ENCODE data around the gene KCNK2.
A peak's percentile ranks its signal among the peaks of the same experiment; 100 is the strongest.
"Not testable (repeated sequence)": the region's sequence is repeated elsewhere in the genome, so short reads cannot be mapped to it uniquely, and the experiment has no call there.

KCNK2 gene

GRCh38 chr1:215160351-215160750 lies 77.8 kb downstream of the KCNK2 start:
- DNase-seq, result no peak

GRCh38 chr1:215163144-215163543 lies 80.6 kb downstream of the KCNK2 start:
- not testable (repeated sequence) for DNase-seq

DNA sequence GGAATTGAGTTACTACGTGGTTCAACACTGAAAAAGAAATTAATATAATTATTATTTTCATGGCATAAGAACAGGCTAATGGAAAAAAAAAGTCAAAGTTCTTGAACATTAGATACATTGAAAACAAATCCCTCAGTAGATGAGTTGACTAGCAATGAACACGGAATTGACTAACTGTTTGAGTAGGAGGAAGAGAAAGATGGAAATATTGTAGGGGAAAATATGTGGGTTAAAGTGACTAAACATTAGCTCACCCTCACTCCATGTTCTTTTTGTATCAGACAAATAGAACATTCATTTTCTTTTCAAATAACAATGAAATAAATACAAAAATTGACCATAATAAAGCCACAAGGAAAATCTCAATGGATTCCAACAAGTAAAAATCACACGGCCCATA lies 84.3 kb downstream of the KCNK2 start:
- DNase-seq, result no peak

DNA sequence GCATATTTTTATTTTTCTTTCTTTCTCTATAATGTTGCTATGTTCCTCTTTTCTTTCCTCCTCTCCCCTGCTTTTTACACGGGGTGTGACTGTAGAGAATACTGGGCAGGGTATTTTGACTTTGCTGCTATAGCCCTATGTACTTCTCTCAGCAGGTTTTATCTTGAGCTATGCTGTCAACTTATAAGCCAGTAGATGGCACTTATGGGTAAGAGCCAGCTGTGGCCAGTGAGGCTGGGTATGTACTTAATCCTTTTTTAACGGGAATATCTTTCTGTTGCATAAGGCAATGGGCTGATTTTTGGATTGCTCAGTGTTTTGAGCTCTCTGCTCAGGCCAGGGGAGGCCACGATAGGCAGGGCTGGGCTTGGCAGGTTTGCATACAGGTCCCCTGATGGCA lies 99.0 kb downstream of the KCNK2 start:
- no peak for DNase-seq

DNA sequence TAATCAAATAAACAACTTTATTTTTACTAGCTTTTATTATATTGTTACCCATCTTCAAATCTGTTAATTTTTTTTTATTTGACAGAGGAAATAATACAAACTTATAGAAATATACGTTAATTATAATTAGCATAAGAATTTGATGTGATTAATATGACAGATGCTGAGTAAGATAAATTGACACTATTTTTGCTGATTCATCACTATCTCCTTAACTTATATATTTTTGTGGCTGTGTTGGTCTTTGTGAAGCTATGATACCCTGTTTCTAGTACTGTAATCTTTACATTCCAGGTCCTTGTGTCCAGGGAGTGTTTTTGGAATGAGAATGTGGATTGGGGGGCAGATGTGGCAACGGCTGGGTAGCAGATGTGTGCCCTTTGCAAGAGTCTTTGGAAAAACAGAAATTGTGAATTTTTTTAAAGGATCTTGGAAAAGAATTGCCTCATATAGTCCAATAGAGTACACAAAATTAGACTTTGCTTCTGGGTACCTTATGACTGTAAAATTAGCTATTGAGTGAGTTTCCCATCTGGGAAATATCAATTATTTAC lies 102.6 kb downstream of the KCNK2 start:
- DNase-seq, result no peak

- DNase-seq, result no peak
Observed at GRCh38 chr1:215188302-215188950, 105.9 kb downstream of the KCNK2 start.

GRCh38 chr1:215192306-215192705 lies 109.8 kb downstream of the KCNK2 start:
- DNase-seq, result peak; percentile 30

- no peak for DNase-seq
Observed at GRCh38 chr1:215198021-215198420, 115.5 kb downstream of the KCNK2 start.

- DNase-seq, result no peak
Observed at GRCh38 chr1:215200121-215200520, 117.6 kb downstream of the KCNK2 start.

- DNase-seq, result no peak
Observed at GRCh38 chr1:215201283-215201682, 118.7 kb downstream of the KCNK2 start.

- DNase-seq, result no peak
Observed at GRCh38 chr1:215202868-215203267, 120.3 kb downstream of the KCNK2 start.

- DNase-seq, result no peak
Observed at GRCh38 chr1:215210167-215210566, 127.6 kb downstream of the KCNK2 start.

DNA sequence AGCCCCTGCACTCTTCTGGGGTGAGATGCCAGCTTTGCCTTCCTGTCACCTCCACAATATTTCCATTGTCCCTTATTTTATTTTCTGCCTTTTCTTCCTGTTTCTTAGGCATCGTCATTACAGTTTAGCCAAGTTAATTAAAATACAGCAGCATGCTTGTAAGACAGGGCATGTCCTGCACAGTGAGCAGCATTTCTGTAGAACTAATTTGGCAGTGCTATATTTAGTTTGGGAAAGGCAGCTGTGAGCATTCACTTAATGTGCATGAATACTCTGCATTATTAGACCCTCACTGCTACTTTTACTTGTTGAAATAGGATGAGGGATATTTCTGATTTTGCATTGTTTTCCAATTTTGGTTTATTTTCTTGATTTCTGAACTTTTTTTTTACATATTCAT lies 133.3 kb downstream of the KCNK2 start:
- DNase-seq, result no peak

GRCh38 chr1:215219372-215219771 lies 136.8 kb downstream of the KCNK2 start:
- DNase-seq, result no peak

- no peak for DNase-seq
Observed at GRCh38 chr1:215220346-215220745, 137.8 kb downstream of the KCNK2 start.

DNA sequence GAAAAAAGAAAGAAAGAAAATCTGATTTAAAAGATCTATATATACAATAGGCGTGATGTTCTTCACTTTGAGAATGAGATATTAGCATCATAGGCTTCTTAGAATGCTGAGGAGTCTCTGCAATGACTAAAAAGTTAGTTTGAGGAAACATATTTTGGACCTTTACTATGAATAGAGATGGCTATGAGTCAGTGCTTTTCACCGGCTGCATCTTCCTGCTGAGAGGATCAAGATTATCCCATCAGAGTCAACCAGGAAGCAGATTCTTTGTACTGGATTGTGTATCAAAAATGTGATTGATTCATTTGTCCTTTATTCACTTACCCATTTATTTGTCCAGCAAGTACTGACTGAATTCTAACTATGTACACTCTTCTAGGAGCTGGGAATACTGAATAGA lies 144.2 kb downstream of the KCNK2 start:
- DNase-seq, result peak; percentile 3

GRCh38 chr1:215228193-215228592 lies 145.7 kb downstream of the KCNK2 start:
- DNase-seq, result no peak

DNA sequence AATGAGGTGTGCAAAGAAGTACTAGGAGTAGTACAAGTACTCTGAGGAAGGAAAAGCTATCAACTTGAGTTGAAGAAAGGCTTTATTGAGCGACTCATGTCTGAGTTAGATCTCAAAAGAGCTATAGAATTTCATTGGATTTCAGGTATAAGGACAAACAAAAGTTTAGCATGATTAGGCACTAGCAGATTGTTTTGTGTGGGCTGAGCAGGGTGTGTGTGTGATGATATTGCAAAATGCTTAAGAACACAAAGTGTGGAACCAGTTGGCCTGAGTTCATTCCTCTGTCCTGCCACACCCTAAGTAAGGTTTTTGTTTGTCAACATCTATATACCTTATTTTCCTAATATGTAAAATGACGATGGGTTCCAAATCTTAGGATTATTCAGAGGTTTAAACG lies 158.9 kb downstream of the KCNK2 start:
- DNase-seq, result no peak

- DNase-seq, result no peak
Observed at GRCh38 chr1:215243345-215244054, 161.0 kb downstream of the KCNK2 start.

DNA sequence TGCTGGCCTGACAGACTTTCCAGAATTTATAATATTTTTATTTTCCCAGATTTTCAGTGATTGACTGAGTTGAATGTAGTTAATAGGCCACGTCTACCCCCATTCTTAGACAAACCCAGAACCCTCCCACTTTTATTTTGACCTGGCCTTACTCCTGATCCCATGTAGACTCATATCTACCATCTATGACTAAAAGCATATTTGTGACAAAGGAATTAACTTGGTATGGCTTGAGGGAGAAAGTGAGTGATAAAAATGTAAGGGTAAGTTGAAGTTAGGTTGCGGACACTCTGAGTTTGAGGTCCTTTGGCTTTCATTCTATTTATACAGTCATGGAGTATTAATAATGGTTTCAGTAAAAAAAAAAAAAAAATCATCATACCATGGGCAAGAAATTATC lies 168.4 kb downstream of the KCNK2 start:
- no peak for DNase-seq

- DNase-seq, result no peak
Observed at GRCh38 chr1:215251428-215251827, 168.9 kb downstream of the KCNK2 start.

DNA sequence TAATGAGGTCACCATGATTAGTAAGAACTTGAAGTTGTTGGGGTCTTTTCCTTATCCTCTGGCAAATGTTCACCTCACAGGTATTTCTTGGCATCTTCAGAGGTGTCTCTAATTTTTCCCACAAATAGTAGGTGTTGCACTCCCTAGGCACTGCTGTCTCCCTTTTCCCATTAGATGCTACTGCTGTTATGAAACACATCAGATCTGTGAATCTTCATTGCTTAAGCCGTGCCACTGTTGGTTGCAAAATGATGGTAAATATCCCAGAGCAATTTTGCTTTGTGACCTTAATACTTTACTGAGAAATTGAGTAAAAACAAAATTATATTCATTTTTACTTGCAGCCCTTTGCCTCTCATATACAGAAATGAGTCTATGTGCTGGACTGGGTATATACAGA lies 169.6 kb downstream of the KCNK2 start:
- DNase-seq, result no peak

GRCh38 chr1:215256936-215257679 lies 174.6 kb downstream of the KCNK2 start:
- no peak for DNase-seq

DNA sequence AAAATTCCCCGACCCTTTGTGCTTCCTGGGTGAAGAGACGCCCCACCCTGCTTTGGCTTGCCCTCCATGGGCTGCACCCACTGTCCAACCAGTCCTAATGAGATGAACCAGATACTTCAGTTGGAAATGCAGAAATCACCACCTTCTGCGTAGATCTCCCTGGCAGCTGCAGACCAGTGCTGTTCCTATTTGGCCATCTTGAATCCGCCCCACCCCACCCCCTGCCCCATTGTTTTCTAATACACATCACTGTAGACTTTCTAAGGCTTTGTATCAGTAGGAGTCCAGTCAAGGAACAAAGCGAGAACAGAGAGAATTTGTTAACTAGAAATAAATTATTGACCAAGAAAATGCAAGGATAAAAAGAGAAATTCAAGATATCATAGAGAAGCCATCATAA lies 178.2 kb downstream of the KCNK2 start:
- no peak for DNase-seq
